RWPE2 (cell line): Measurements from ENCODE around the gene SPACA6.

ENCODE experiments used
- ATAC-seq: fragments of 200-7000 bp; cut with Tn5 transposase; 3 replicates; pipeline ENCODE4 v1.9.1; 2021; ENCODE audit warnings: low read depth
- DNase-seq: peaks from one replicate; pipeline ENCODE4 v3.0.0-alpha.2; 2020; ENCODE audit warnings: low spot score
- H3K27ac ChIP-seq: fragments of 450-650 bp; 2 replicates; pipeline ENCODE4 v1.5.1; 2017; ENCODE audit warnings: mild to moderate bottlenecking; ENCODE audit not compliant: poor library complexity, severe bottlenecking
- H3K27me3 ChIP-seq: fragments of 250-450 bp; sonication (Bioruptor Pico); 2 replicates; pipeline ENCODE4 v1.5.1; 2021; ENCODE audit warnings: mild to moderate bottlenecking, moderate library complexity; ENCODE audit not compliant: insufficient read depth, poor library complexity, severe bottlenecking
- H3K36me3 ChIP-seq: fragments of 250-450 bp; sonication (Bioruptor Pico); 2 replicates; pipeline ENCODE4 v1.5.1; 2020; ENCODE audit warnings: low read depth, mild to moderate bottlenecking, moderate library complexity
- H3K4me1 ChIP-seq: fragments of 250-450 bp; sonication (Bioruptor Pico); 2 replicates; pipeline ENCODE4 v1.5.1; 2021; ENCODE audit warnings: mild to moderate bottlenecking, moderate library complexity; ENCODE audit not compliant: insufficient read depth, poor library complexity, severe bottlenecking
- H3K4me3 ChIP-seq: fragments of 250-450 bp; sonication (Bioruptor Pico); 2 replicates; pipeline ENCODE4 v1.5.1; 2021; ENCODE audit warnings: mild to moderate bottlenecking, moderate library complexity; ENCODE audit not compliant: severe bottlenecking
- H3K9me3 ChIP-seq: fragments of 250-450 bp; sonication (Bioruptor Pico); 2 replicates; pipeline ENCODE4 v1.5.1; 2021; ENCODE audit warnings: mild to moderate bottlenecking, moderate library complexity; ENCODE audit not compliant: severe bottlenecking
- CTCF ChIP-seq: fragments of 450-650 bp; IDR thresholded peaks from one replicate; pipeline ENCODE4 v1.5.1; 2017; ENCODE audit warnings: mild to moderate bottlenecking, moderate library complexity; ENCODE audit not compliant: poor library complexity, severe bottlenecking

The SPACA6 gene

GRCh38 chr19:51709575-51709974 lies 16.4 kb downstream of the SPACA6 start:
- ATAC-seq (no peak), DNase-seq (no peak)
- H3K4me3 ChIP-seq = no peak overlapping the region
- TF ChIP-seq CTCF = no peak
- H3K4me1 ChIP-seq = no peaks in the 10 kb centered on the region
- H3K27ac ChIP-seq = no peak overlapping the region
- no peaks in the 10 kb centered on the region for H3K27me3 ChIP-seq
- H3K36me3 ChIP-seq = peaks cover 23% of the 10 kb centered on the region
- H3K9me3 ChIP-seq = no peaks in the 10 kb centered on the region

- H3K4me3 ChIP-seq = no peak overlapping the region
- peaks cover 20% of the 10 kb centered on the region for H3K36me3 ChIP-seq
- DNase-seq (no peak), ATAC-seq (no peak)
- no peak overlapping the region for H3K27ac ChIP-seq
- TF ChIP-seq CTCF = no peak
- H3K9me3 ChIP-seq = no peaks in the 10 kb centered on the region
- no peaks in the 10 kb centered on the region for H3K4me1 ChIP-seq
- H3K27me3 ChIP-seq = no peaks in the 10 kb centered on the region
Observed at GRCh38 chr19:51710163-51710562, 17.0 kb downstream of the SPACA6 start.

GRCh38 chr19:51711702-51712101 lies 18.6 kb downstream of the SPACA6 start:
- DNase-seq = no peak
- Histone ChIP-seq H3K27ac (no peak overlapping the region), H3K4me3 (no peak overlapping the region), H3K9me3 (no peaks in the 10 kb centered on the region), H3K4me1 (no peaks in the 10 kb centered on the region), H3K27me3 (no peaks in the 10 kb centered on the region), H3K36me3 (peaks cover 9% of the 10 kb centered on the region; the same call in 1 of the 2 replicates)
- TF ChIP-seq CTCF = no peak
- no peak for ATAC-seq

GRCh38 chr19:51712461-51713081 lies 19.4 kb downstream of the SPACA6 start:
- DNase-seq = no peak
- Histone ChIP-seq H3K9me3 (no peaks in the 10 kb centered on the region), H3K27me3 (peaks cover 5% of the 10 kb centered on the region), H3K4me1 (no peaks in the 10 kb centered on the region), H3K4me3 (no peak overlapping the region), H3K36me3 (no peaks in the 10 kb centered on the region), H3K27ac (no peak overlapping the region)
- ATAC-seq = peak; percentile 72
- TF ChIP-seq CTCF = peak; percentile 78
